RPMI7951 (cell line): ENCODE measurements around the gene SLC35C1. TPM values are rescaled to one million over a fixed set of nuclear protein-coding genes. Genes with fewer than 3 reads are reported as not detected.
"Not testable (repeated sequence)": the region's sequence is repeated elsewhere in the genome, so short reads cannot be mapped to it uniquely, and the experiment has no call there.

Source experiments
- DNase-seq: peaks from one replicate; pipeline ENCODE4 v3.0.0-alpha.2; 2012; ENCODE audit warnings: low read depth
- total RNA-seq: library from RNA; depleted of rRNA; stranded (reverse); fragments of >200 nt; shearing (Covaris generic); gene quantifications from 2 replicates; pipeline ENCODE4 v1.2.3, GENCODE V29; 2014

Gene SLC35C1
- total RNA-seq, 1 experiment from 2014 or later: 4.8 TPM

DNA sequence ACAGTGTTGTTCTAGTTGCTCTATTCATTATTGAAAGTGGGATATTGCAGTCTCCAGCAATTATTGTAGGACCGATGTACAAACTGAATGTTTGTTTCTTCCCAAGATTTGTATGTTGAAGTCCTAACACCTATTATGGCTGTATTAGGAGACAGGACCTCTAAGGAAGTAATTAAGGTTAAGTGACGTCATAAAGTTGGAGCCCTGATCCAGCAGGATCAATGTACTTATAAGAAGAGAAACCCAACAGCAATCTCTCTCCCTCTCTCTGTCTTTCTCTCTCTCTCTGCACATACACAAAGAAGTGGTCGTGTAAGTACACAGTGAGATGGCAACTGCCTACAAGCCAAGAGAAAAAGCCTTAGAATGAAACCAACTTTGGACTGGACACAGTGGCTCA lies 16.1 kb upstream of the SLC35C1 start:
- no peak for DNase-seq

GRCh38 chr11:45791524-45791923 lies 13.4 kb upstream of the SLC35C1 start:
- DNase-seq: no peak

DNA sequence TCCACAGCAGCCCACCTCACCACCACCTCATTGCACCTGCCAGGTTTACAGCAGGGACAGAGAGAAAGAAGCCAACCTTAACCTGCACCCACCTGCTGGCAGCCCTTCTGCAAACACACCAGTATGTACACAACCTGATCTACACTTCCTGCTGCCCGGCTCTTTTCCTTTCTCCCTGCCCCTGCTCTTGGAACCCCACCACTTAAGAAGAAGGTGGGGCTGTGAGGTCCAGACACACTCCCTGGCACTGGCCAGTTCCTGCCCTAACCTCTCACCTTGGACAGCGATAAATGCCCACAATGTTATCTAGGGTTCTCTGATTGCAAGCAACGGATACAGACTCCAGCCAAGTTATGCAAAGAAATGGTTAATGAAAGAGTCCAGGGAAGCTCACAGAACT lies 10.8 kb upstream of the SLC35C1 start:
- DNase-seq: no peak

DNA sequence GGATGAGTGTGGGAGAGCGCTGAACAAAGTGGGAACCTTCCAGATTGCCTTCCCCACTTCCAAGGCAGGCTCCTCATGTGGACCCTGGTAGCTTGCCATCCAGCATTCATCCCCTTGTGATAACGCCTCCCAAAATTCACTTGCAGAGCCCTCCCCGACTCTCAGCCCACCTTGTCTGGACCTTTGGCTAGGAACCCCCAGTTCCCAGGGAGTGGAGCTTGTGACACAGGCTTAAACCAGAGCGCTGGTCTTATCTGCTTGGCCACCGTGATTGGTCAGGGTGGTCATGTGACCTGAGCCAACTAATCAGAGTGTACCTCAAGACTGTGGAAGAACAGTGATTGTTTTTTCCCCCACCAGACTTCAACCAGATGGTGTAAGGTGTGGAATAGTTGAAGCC lies 9.6 kb upstream of the SLC35C1 start:
- DNase-seq: no peak

- no peak for DNase-seq
These were observed 8.5 kb upstream of the SLC35C1 start for GRCh38 chr11:45796461-45796861.

DNA sequence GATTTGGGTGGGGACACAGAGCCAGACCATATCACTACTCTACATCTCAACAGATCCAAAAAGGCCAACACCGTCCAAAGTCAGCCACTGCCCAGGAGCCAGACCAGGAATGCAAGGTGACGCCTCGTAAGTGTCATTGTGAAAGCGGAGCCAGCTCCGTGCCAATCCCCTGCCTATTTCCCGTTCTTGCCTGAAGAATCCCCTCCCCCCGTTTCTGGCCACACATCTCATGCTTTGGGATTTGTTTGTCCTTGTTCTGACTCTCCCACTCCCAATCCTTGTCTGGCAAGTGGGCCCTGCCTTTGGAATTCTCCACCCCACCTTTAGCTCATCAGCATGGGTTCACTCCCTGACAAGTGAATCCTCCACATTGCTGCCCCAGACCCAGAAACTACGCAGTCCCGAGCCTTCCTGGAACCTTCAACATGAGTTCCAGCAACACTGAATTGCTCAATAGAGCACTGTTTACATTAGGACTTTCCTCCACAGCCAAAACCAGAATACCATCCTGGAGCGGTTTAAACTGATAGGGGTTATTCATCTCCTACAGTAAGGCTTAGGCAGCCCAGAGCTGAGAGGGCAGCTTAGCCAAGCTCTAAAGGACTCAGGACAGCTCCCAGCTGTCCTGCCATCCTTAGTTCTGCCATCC lies 6.0 kb upstream of the SLC35C1 start:
- no peak for DNase-seq

- DNase-seq: no peak
These were observed 5.4 kb upstream of the SLC35C1 start for GRCh38 chr11:45799562-45799961.

- DNase-seq: no peak
These were observed 4.7 kb upstream of the SLC35C1 start for GRCh38 chr11:45800261-45800660.

DNA sequence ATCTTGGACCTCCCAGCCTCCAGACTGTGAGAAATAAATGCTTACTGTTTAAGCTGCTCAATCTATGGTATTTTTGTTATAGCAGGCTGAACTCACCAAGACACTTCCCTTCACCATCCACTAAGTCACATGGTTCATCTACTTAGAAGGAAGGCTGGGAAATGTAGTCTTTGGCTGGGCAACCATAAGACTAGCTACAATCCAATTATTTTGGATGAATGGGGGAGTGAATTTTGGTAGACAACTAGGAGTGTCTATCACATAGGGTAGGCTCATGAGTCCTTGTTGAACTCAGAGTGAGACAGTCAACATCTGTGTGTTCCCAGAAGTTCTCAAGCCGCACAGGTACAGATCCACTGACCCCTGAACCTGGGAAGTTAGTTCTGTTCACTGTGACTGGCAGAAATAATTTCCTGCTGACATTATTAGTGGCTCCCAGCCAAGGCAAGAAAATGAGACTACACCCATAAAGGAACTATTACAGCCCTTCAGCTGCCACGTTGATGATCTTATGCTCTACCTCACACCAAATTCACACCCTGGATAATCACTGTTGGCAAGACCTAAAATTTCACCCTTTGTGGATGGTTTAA lies 3.1 kb upstream of the SLC35C1 start:
- DNase-seq: no peak

DNA sequence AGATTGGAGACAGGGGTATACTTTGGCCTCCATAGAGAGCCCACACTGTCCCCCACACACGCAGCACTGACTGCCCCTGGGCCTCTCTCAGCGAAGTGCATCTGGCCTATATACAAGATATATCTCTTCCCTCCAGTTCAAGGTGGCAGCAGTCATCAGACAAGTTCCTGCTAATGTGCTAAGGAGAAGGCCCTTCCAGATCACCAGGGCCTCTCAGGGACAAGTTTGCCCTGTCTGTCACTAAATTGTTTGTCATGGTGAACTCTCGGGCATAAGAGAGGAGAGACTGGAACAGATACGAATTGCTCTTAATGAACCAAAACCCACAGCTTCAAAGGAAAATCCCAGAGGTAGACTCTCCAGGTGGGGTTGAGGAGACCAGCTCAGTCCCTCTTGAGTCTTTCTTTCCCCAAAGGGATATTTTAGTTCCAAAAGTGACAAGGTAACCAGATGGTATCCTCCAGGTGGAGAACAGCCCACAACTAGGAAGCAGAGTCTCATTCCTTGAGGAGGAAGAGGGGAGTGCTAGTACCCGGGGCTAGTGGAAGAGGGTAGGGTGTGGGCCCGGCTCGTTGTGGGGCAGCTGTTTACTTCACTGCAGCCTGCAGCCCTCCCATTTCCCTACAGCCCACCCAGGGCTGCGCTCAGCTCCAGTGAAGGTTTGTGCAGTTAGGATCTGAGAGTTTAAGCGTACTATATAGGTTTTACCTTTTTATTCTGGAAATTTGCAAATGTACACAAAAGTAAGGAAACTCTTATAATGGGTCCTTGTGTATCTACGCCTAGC lies 2.2 kb upstream of the SLC35C1 start:
- no peak for DNase-seq

GRCh38 chr11:45803971-45804760 lies 783 bp upstream of the SLC35C1 start:
- DNase-seq: peak; percentile 60

DNA sequence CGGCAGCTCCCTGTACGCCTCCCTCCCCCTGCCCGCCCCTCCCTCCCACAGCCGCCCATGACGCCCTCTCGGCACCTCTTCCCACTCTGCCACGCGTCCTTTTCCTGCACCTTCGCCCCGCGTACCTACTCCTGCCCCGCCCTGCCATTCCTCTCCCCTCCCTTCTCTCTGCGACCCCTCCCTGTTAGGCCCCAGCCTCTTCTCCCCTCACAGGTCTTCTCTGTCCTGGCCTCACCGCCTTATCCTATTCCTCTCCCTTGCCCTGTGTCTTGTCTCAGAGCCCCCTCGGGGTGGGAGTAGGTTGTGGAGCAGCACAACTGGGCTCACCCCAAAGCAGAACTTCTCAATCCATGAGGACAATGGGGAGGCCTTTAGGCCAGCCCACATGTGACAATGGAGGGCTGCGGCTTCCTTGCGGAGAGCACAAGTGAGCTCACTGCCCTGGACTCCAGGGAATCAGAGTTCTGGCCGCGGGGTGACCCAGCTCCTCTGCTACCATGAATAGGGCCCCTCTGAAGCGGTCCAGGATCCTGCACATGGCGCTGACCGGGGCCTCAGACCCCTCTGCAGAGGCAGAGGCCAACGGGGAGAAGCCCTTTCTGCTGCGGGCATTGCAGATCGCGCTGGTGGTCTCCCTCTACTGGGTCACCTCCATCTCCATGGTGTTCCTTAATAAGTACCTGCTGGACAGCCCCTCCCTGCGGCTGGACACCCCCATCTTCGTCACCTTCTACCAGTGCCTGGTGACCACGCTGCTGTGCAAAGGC lies 539 bp downstream of the SLC35C1 start:
- DNase-seq: peak; percentile 60

DNA sequence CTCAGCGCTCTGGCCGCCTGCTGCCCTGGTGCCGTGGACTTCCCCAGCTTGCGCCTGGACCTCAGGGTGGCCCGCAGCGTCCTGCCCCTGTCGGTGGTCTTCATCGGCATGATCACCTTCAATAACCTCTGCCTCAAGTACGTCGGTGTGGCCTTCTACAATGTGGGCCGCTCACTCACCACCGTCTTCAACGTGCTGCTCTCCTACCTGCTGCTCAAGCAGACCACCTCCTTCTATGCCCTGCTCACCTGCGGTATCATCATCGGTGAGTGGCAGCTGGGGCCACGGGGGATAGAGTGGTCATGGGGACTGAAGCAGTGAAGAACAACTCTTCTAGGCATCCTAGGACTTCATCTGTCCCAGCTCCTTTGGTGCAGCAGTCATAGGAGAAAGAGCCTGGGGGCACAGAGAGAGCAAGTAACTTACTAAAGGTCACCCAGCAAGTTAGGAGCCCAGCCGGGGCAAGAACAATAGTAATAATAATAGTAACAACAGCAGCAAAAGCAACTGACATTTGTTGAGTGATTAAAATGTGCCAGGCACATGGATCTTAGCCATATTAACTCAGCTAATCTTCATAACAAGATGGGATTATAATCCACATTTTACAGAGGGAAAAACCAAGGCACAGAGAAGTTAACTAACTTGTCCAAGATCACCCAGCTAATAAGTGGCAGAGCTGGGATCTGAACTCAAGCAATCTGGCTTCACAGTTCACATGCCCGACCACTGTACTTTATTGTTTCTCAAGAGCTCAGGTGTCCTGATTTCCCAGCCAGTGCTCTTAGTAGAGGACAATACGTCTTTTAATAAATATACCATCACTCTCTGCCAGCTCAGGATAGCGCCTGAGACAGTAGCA lies 1.4 kb downstream of the SLC35C1 start:
- no peak for DNase-seq

- DNase-seq: no peak
These were observed 2.2 kb downstream of the SLC35C1 start for GRCh38 chr11:45806937-45807791.

- no peak for DNase-seq
These were observed 2.9 kb downstream of the SLC35C1 start for GRCh38 chr11:45807792-45808238.

DNA sequence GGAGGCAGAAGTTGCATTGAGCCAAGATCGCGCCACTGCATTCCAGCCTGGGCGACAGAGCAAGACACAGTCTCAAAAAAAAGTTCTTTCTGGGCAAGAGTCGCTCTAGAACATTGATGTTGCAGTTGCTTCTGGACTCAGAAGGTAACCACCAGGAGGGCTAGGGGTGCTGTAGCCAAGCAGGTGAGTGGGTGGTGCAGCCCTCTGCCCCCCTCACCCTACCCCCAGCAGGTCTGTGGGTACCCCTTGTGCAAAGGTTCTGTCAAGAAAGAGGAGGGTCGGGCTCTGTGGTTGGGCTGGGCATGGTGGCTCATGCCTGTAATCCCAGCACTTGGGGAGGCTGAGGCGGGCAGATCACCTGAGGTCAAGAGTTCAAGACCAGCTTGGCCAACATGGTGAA lies 3.5 kb downstream of the SLC35C1 start:
- not testable (repeated sequence) for DNase-seq

GRCh38 chr11:45809456-45810395 lies 4.8 kb downstream of the SLC35C1 start:
- no peak for DNase-seq

DNA sequence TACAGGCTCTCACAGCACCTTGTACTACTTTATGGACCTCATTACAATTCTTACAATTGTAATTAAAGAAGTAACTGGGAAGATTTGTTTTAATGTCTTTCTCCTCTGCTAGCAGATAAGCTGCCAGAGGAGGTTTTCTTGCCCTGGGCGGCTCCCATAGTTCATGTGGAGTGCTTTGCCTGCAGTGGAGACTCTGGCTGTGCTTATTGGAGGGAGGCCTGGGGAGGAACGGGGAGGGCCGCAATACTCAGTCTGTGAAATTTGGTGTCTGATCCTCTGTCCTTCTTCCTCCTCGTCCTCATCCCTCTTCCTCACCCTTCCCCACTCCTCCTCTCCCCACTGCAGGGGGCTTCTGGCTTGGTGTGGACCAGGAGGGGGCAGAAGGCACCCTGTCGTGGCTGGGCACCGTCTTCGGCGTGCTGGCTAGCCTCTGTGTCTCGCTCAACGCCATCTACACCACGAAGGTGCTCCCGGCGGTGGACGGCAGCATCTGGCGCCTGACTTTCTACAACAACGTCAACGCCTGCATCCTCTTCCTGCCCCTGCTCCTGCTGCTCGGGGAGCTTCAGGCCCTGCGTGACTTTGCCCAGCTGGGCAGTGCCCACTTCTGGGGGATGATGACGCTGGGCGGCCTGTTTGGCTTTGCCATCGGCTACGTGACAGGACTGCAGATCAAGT lies 5.6 kb downstream of the SLC35C1 start:
- no peak for DNase-seq
